ENCODE results near the gene TLN1.
A peak's percentile ranks its signal among the peaks of the same experiment; 100 is the strongest.

Gene TLN1

DNA sequence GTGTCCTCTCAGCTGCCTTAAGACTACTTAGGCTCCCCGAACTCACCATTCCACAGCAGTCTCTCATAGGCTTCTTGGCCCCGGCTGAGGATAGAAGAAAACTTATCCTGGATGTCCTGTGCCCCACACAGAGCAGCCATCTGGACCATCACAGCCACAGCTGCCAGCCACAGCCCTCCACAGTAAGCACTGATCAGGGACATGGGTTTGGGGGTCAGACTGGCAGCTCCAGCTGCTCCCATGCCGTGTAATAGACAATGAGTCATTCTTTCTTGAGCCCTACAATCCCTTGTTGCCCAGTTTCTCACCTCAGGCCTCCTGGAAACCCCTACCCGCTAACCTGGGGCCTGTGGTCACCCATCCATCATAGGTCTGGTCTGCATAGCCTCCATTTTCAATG lies 6.2 kb upstream of the TLN1 start:
- DNase-seq (ENCODE audit: low spot score), result no peak
- Histone ChIP-seq H3K27ac (no peak overlapping the region), H3K4me3 (no peak overlapping the region)
- TF ChIP-seq, protein P1, sequence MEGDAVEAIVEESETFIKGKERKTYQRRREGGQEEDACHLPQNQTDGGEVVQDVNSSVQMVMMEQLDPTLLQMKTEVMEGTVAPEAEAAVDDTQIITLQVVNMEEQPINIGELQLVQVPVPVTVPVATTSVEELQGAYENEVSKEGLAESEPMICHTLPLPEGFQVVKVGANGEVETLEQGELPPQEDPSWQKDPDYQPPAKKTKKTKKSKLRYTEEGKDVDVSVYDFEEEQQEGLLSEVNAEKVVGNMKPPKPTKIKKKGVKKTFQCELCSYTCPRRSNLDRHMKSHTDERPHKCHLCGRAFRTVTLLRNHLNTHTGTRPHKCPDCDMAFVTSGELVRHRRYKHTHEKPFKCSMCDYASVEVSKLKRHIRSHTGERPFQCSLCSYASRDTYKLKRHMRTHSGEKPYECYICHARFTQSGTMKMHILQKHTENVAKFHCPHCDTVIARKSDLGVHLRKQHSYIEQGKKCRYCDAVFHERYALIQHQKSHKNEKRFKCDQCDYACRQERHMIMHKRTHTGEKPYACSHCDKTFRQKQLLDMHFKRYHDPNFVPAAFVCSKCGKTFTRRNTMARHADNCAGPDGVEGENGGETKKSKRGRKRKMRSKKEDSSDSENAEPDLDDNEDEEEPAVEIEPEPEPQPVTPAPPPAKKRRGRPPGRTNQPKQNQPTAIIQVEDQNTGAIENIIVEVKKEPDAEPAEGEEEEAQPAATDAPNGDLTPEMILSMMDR (IDR thresholded peaks at IDR 0.05), result no peak

DNA sequence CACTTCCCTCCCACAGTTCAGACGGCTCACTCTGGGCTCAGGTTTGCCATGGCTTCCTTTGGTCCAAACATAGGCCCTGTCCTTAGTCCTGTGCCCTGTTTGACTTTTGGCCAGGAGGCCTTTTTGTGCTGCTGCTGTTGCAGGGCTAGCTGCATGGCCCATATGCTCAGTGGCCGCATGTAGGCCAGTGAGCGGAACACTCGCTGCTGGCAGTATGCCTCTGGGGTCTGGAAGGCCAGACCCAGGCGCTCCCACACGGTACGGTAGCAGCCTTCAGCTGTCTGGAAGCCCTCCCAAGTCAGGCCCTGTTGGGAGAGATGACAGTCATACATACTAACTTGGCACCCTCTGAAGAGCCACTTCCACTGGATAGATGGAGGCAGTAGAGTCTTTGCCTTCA lies 5.1 kb upstream of the TLN1 start:
- DNase-seq (ENCODE audit: low spot score), result no peak
- TF ChIP-seq, protein P1 (IDR thresholded peaks at IDR 0.05), result no peak
- Histone ChIP-seq H3K4me3 (no peak overlapping the region), H3K27ac (no peak overlapping the region)

DNA sequence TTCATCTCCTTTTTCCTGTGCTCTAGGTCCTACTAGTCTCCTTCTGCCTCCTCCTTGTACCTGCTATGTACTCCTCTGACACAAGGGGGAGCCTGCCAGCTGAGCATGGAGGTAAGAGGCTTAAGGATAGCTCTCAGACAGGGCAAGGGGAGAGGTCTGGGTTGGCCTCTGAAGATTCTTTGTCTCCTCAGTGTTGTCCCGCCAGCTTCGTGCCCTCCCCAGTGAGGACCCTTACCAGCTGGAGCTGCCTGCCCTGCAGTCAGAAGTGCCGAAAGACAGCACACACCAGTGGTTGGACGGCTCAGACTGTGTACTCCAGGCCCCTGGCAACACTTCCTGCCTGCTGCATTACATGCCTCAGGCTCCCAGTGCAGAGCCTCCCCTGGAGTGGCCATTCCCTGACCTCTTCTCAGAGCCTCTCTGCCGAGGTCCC lies 4.2 kb upstream of the TLN1 start:
- TF ChIP-seq, protein P1 (IDR thresholded peaks at IDR 0.05), result peak; percentile 78
- H3K27ac ChIP-seq, result peak overlapping the region in 1 of 2 donors; percentile 56

DNA sequence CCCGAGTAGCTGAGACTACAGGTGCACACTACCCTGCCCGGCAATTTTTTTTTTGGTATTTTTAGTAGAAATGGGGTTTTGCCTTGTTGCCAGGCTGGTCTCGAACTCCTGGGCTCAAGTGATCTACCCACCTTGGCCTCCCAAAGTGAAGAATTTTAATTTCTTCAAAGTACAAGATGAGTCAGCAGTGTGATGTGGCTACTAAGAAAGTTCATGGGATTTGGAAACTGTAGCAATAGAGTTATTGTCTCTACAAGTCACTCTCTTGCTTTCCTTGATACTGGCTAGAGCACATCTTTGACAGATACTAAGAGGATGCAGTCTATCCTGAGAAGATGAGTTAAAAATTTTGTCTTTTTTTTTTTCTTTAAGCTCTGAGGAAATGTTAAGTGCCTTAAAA lies 2.1 kb upstream of the TLN1 start:
- H3K27ac ChIP-seq, result no peak overlapping the region
- TF ChIP-seq, protein P1 (IDR thresholded peaks at IDR 0.05), result no peak
- no peak overlapping the region for H3K4me3 ChIP-seq
- DNase-seq (ENCODE audit: low spot score), result no peak

More for the DNA sequence above, 4.2 kb upstream of the TLN1 start:
- DNase-seq (ENCODE audit: low spot score), result no peak
- H3K4me3 ChIP-seq, result no peak overlapping the region

DNA sequence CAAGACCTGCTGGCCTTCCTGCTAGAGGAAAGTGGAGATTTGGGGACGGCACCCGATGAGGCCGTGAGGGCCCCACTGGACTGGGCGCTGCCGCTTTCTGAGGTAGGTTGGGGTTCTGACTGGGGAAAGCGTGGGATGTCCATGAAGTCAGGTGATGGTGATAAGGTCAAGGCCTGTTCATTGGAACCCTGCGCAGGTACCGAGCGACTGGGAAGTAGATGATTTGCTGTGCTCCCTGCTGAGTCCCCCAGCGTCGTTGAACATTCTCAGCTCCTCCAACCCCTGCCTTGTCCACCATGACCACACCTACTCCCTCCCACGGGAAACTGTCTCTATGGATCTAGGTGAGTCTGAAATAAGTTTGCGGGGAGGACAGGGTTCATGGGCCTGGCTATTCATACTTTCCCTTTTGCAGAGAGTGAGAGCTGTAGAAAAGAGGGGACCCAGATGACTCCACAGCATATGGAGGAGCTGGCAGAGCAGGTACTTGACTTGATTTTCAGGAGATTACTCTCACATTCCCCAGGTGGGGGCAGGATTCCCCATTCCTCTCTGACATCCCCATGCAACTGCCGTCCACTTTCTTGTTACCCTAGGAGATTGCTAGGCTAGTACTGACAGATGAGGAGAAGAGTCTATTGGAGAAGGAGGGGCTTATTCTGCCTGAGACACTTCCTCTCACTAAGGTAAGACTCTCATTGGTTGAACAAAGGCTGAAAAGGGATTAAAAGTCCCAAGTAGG lies 976 bp upstream of the TLN1 start:
- Histone ChIP-seq H3K27ac (peak overlapping the region; percentile 97 to 99), H3K4me3 (peak overlapping the region; percentile 84)
- TF ChIP-seq, protein P1 (IDR thresholded peaks at IDR 0.05), result no peak
- DNase-seq (ENCODE audit: low spot score), result no peak

DNA sequence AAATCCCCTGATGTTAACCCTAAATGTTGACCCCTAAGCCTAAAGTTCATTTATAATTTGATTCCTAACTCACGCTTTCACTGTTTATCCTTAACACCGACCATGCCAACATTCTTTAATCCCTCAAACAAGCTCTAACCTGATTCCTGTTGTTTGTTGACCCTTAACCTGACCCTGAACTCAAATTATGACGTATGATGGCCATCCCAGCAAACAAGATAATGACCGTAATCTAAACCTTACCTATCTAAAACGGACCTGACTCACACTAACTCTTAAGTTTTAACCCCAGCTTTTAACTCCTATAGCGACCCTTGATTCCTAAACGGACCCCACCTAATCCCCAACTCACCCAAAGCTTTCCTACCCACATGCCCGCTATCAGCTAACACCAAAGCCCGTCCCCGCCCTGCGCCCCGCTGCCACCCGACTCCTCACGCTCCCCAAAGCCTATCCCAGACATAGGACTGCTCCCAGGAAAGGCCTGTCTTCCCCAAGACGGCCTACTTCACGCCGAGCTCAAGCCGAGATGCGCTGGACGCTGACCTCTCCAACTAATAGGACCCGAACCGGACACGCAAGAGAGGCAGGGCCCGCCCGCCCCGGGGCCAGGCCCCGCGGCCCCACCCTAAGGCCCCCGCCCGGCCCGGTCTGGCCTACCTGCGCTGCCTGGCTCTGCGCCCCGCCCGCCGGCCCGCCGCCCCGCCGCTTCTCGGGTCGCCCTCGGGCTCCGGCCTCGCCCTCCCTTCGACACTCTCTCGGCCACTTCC lies 395 bp downstream of the TLN1 start:
- TF ChIP-seq, protein P1 (IDR thresholded peaks at IDR 0.05), result no peak
- DNase-seq (ENCODE audit: low spot score), result no peak
- Histone ChIP-seq H3K4me3 (peak overlapping the region; percentile 84), H3K27ac (peak overlapping the region; percentile 97 to 99)

All from coronary artery (tissue), 2 donors.